NCI-H1436 treated with DMSO at 0.1 percent for 48 hours (cell line): ENCODE data around the gene CLCN6.

Experiments
- DNase-seq: peaks from one replicate; lab custom pipeline; 2025; lab: John Stamatoyannopoulos, UW

CLCN6 gene

DNA sequence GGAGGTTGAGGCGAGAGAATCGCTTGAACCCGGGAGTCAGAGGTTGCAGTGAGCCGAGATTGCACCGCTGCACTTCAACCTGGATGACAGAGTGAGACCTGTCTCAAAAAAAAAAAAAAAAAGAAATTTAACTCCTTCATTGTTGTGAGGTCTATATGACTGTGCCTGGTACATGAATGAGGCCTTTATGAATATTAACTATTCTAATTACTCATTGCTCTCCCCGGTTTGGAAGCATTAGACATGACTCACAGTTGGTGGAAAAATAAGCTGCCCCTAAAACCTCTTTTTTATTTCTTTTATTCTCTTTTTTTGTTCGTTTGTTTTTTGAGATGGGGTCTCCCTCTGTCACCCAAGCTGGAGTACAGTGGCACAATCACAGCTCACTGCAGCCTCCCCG is 49.4 kb downstream of the CLCN6 start:
- DNase-seq: no peak

- no peak for DNase-seq
Measured at GRCh38 chr1:11856698-11857097, 50.7 kb downstream of the CLCN6 start.

- DNase-seq: no peak
Measured at GRCh38 chr1:11857164-11857851, 51.3 kb downstream of the CLCN6 start.

DNA sequence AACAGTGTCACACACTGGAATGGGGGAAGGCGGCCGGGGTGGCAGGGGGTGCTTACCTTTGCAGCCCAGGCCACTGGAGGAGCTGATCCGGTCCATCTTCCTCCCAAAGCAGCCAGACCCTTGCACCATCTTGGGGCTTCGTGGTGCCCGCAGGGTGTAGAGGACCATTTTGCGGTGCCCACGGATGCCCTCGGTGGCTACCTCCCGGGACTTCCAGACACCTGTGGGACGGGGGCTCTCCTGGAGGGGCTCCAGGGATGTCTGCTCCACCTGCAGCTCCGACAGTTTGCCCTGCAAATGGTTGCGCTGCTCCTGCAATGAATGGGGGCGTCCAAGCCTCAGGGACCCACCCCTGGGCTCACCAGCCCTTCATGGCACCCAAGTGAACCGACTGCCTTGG is 52.2 kb downstream of the CLCN6 start:
- no peak for DNase-seq

DNA sequence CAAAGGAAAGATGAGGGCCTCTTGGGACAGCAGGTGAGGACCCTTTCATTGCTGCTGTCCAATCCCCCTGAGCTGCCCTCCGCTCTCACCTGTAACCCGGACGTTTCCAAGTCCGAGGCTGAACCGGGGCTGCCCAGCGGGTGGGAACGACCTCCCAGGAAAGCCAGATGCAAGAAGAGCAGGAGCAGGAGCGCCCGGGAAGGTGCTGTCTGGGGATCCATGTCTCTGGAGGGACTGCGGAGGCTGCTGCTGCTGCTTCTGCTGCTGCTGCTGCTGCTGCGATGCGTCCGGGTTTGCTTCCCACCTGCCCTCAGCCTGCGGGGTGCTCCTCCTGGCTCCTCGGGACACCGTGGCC is 52.6 kb downstream of the CLCN6 start, which contains the start of gene NPPB:
TSS of gene NPPB (minus strand) at position 333 of the 355 bp plus-strand sequence. CDS start at position 221, 112 bp downstream.
- DNase-seq: no peak

DNA sequence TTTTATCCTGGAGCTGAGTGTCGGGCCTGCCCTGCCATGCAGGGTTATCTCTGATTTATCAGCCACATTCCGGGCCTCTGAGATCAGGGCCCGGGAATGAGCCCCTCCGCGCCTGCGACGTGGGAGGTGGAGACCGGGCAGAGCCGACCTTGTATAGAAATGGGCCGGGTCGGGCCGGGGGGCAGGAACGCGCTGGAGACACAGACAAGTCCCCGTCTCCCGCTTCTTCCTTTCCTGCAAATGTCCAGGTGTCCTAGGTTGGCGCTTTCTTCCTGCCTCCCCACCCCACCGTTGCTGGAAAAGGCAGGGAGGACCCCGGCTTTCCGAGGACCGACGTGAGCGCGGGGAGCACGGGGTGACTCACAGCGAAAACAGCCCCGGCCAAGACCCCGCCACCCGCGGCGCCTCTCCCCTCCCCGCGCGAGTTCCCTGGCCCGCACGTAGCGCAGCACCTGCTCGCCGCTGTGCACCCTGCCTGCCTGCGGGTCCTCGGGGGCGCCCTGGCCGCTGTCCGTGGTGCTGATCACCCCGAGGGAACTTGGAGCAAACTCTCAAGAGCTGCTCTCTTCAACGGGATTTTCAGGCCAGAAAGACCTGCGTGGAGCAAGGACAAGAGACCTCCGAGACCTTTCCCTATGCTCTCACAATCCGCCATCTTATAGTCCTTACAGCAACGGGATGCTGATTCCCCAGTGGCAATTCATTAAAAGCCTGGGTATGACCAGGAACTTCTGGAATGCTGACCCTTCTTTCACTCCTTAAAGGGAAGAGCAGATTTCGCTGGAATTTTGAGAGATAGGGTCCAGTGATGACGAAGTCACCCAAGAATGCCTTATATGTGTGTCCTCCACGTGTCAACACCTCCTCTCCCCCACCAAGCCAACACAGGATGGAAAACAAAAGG is 53.2 kb downstream of the CLCN6 start:
- DNase-seq: no peak

DNA sequence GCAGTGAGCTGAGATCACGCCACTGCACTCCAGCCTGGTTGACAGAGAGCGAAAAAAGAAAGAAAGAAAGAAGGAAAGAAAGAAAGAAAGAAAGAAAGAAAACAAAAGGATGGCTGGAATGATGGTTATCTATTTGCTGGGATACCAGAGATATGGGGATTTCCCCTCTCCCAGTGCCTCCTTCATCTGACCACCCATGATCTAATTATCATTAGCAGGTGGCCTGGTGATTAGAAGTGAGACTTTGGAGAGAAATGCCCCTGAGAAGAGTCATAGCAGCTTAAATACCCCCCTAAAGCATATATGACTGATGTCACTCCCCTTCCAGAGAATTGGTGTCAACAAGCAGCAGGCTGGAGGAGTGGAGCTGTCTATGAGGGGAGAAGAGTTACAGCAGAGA is 54.1 kb downstream of the CLCN6 start:
- no peak for DNase-seq

- no peak for DNase-seq
Measured at GRCh38 chr1:11860587-11860986, 54.6 kb downstream of the CLCN6 start.

- no peak for DNase-seq
Measured at GRCh38 chr1:11862890-11863289, 56.9 kb downstream of the CLCN6 start.

DNA sequence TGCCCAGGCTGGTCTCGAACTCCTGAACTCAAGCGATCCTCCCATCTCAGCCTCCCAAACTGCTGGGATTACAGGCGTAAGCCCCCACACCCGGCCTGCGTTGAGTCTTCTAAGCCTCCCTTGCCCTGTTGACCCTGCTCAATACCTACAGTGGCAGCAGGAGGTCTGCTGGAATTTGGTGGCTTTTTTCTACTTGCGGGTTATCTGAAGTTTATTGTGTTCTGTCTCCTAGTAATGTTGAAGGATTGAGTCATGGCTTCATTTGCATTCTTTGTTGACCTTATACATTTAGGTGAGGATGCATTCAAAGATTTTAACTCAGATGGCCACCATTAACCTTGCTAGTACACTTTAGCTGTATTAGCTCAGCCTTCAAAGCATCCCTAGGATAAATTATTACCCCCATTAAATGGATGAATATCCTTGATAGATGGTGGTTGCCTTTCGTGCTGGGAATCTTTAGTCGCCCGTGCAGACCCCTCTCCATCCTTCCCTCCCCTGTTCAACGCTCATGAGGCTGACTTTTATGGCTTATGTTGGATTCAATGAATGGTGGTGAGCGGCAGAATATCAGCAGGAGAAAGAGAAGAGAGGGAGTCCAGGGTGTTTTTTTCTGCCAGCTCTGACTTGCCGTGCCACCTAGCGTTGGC is 62.5 kb downstream of the CLCN6 start:
- DNase-seq: no peak

GRCh38 chr1:11869104-11869503 is 63.1 kb downstream of the CLCN6 start:
- DNase-seq: no peak

DNA sequence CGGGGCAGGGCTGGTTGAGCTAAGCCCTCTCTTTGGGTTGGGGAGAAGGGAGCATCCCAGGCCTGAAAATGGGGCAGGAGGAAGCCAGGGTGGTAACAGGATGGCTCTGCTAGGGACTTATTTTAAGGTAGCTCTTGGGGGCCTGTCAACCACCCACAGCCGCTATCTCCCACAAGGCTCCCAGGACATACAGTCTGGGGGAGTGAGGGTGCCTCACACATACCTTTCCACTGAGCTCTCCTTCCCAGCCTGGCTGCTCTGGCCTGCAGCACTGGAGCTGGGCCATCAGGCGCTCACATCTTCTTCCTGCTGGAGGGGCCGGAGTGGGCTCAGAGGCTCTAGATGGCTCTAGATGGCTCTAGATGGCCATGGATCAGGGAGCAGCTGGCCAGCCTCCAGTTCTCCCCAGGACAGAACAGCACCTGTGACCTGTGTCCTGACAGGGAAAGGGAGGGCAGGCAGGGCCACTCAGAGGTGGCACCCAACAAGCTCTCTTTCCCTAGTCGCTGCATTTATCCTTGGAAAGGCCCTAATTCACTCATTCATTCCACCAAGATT is 63.7 kb downstream of the CLCN6 start:
- no peak for DNase-seq

DNA sequence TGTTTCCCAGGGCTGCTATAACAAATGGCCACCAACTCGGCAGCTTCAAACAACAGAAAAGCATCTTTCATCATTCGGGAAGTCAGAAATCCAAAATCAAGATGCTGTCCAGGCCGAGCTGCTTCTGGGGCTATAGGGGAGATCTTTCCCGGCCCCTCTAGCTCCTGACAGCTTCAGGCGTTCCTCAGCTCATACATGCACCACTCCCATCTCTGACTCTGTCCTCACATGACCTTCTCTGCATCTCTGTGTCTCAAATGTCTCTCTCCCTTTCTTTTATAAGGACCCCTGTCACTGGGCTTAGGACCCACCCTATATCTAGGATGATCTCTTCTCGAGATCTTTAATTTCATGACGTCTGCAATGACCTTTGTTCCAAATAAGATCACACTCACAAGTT is 66.6 kb downstream of the CLCN6 start:
- no peak for DNase-seq

- no peak for DNase-seq
Measured at GRCh38 chr1:11873395-11874257, 67.6 kb downstream of the CLCN6 start.

DNA sequence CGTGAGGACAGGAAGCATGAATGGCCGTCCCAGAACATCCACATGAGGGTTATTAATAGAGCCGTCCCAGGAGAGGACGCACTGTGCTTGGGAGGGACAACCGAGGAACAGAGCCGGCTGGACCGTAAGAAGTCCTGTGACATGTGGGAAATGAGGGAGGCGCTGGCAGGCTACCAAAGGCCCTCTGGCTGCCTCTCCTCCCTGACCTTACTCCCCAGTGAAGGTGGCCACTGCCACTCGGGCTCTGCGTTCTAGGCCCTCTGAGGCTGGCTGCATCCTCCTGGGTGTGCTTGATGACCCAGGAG is 68.2 kb downstream of the CLCN6 start:
- DNase-seq: no peak

- DNase-seq: no peak
Measured at GRCh38 chr1:11874624-11875023, 68.6 kb downstream of the CLCN6 start.

- DNase-seq: no peak
Measured at GRCh38 chr1:11875094-11875493, 69.1 kb downstream of the CLCN6 start.

DNA sequence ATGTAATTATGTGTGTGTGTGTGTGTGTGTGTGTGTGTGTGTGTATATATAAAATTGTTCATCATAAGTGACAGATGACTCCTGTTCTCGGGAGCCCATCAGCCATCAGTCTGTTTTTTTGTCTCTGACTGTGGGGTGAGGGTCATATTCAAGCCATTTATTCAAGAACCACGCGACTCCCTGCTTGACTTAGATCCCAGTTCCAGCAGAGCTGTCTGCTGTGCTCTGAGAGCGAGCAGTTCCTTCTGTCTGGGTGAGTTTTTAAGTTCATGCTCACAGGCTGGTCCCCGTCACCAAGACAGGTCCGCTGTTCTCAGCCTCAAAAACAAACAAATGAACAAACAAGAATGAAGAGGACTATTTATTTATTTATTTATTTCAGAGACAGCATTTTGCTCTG is 71.1 kb downstream of the CLCN6 start:
- DNase-seq: no peak

DNA sequence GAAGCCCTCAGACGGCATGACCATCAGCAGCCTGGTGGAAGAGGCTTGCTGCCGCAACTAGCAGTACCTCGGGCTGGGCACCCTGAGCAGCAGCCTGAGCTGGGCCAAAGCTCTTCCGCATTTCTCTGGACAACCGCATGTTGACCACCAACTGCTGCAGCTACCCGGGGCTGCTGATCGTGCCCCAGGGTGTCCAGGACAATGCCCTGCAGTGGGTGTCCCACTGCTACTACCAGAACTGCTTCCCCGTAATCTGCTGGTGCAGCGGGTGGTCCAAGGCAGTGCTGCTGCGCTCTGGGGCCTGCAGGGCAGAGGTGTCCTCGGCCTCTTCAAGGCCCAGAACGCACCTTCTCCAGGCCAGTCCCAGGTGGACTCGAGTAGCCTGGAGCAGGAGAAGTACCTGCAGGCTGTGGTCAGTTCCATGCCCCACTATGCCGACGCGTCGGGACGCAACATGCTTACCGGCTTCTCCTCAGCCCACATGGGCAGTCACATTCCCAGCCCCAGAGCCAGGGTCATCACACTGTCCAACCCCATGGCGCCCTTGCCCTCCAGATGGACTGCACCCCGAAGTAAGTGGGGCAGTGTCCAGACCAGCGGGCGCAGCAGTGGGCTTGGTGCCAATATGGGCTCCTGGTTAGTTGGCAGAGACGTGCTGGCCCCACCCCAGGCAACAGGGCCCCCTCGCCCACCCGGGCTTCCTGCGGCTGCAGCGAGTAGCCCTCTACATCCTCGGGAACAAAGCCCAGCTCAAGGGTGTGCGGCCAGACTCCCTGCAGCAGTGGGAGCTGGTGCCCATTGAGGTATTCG is 72.3 kb downstream of the CLCN6 start:
- DNase-seq: no peak

DNA sequence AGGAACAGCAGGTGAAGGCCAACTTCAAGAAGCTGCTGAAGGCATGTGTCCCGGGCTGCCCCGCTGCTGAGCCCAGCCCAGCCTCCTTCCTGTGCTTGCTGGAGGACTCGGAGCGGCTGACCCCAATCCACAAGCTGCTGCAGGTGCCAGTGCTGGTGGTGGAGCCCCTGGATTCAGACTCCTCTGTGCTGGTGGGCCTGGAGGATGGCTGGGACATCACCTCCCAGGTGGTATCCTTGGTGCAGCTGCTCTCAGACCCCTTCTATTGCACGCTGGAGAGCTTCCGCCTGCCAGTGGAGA is 72.8 kb downstream of the CLCN6 start:
- DNase-seq: no peak
